HCT116 (cell line): ENCODE data around the gene ELOB. TPM values are rescaled to one million over a fixed set of nuclear protein-coding genes. Genes with fewer than 3 reads are reported as not detected.

ENCODE experiments used
- ATAC-seq: fragments of 200-7000 bp; cut with Tn5 transposase; 2 replicates; pipeline ENCODE4 v1.9.1; 2020; ENCODE audit warnings: mild to moderate bottlenecking, moderate library complexity
- BruUV-seq: library from RNA; stranded (reverse); fragments of 400-500 nt; replicated peaks from 2 replicates; lab custom pipeline; 2021; lab: Mats Ljungman, UMichigan
- CTCF ChIA-PET: fragments of 300-600 bp; sonication (Branson Sonifier 250); formaldehyde crosslinking; loops from one replicate; lab custom pipeline; 2021; ENCODE audit warnings: antibody characterized with exemption; lab: Charles Lee
- POLR2A ChIA-PET: fragments of 300-600, 350-600 bp; sonication (Branson Sonifier 250); formaldehyde crosslinking; loops from one replicate; lab custom pipeline; 2021; ENCODE audit warnings: antibody characterized with exemption; lab: Charles Lee
- RAD21 ChIA-PET, 2 experiments: fragments of 300-600 bp; sonication (Branson Sonifier 250); formaldehyde crosslinking; loops; one replicate each; lab custom pipeline; 2023; ENCODE audit warnings: low total read pairs in 2 of 2; ENCODE audit not compliant: uncharacterized antibody in 2 of 2, unreplicated experiment in 2 of 2, low non-redundant PET in 1 of 2; lab: Charles Lee
- DNase-seq: peaks from one replicate; pipeline ENCODE4 v3.0.0-alpha.2; 2010; ENCODE audit warnings: low read depth, low spot score
- H2AFZ ChIP-seq: fragments of 200-600 bp; shearing (Covaris generic), sonication (generic); 2 replicates; pipeline ENCODE4 v1.6.1; 2017; ENCODE audit warnings: low read depth, mixed run types, mixed read lengths, antibody characterized with exemption, low read length; ENCODE audit not compliant: poor library complexity, severe bottlenecking
- H3K27ac ChIP-seq: 2 replicates; pipeline ENCODE4 v1.5.1; 2012; ENCODE audit warnings: low read depth, low read length
- H3K27me3 ChIP-seq: fragments of 200-600 bp; sonication (generic); 2 replicates; pipeline ENCODE4 v1.6.1; 2016; ENCODE audit warnings: mixed run types, low read length, mixed read lengths; ENCODE audit not compliant: insufficient read depth
- H3K36me3 ChIP-seq, 2 experiments: fragments of 200-500 bp in 1 of 2; fragments of 200-600 bp in 1 of 2; sonication (Bioruptor generic) in 1 of 2; sonication (generic) in 1 of 2; 2 replicates each; pipeline versions ENCODE4 v1.5.1 to v1.6.1; 2014 to 2016; ENCODE audit warnings: low read length in 2 of 2, inconsistent platforms in 1 of 2, mixed read lengths in 1 of 2, mixed run types in 1 of 2; ENCODE audit not compliant: insufficient read depth in 2 of 2, control insufficient read depth in 1 of 2
- H3K4me1 ChIP-seq, 2 experiments: fragments of 200-600 bp in 1 of 2; sonication (generic) in 1 of 2; 2 replicates each; pipeline versions ENCODE4 v1.5.1 to v1.6.1; 2012 to 2017; ENCODE audit warnings: low read length in 2 of 2, inconsistent platforms in 1 of 2, mild to moderate bottlenecking in 1 of 2, mixed read lengths in 1 of 2, mixed run types in 1 of 2, moderate library complexity in 1 of 2; ENCODE audit not compliant: insufficient read depth in 2 of 2, control insufficient read depth in 1 of 2
- H3K4me2 ChIP-seq: fragments of 200-600 bp; sonication (generic); 2 replicates; pipeline ENCODE4 v1.6.1; 2017; ENCODE audit warnings: mixed run types, low read length, mixed read lengths
- H3K4me3 ChIP-seq, 2 experiments: fragments of 200-600 bp in 1 of 2; sonication (generic) in 1 of 2; replicated peaks in 1 of 2; 2 replicates each; pipeline ENCODE4 v1.5.1; 2011 to 2016; ENCODE audit warnings: low read length in 2 of 2, control low read depth in 1 of 2, low read depth in 1 of 2, mild to moderate bottlenecking in 1 of 2, mixed read lengths in 1 of 2, mixed run types in 1 of 2
- H3K79me2 ChIP-seq: fragments of 200-600 bp; sonication (generic); 2 replicates; pipeline ENCODE4 v1.6.1; 2017; ENCODE audit warnings: mild to moderate bottlenecking, mixed run types, low read length, moderate library complexity, mixed read lengths; ENCODE audit not compliant: insufficient read depth
- H3K9ac ChIP-seq: fragments of 200-600 bp; sonication (generic); 2 replicates; pipeline ENCODE4 v1.6.1; 2016; ENCODE audit warnings: low read length, mixed read lengths
- H3K9me2 ChIP-seq: fragments of 200-600 bp; sonication (generic), shearing (Covaris generic); 2 replicates; pipeline ENCODE4 v1.6.1; 2017; ENCODE audit warnings: mixed run types, mild to moderate bottlenecking, moderate library complexity; ENCODE audit not compliant: insufficient read depth
- H3K9me3 ChIP-seq, 2 experiments: fragments of 200-500 bp in 1 of 2; fragments of 200-600 bp in 1 of 2; sonication (Bioruptor generic) in 1 of 2; sonication (generic) in 1 of 2; 2 replicates each; pipeline ENCODE4 v1.6.1; 2014 to 2017; ENCODE audit warnings: low read length in 2 of 2, mixed read lengths in 2 of 2, inconsistent platforms in 1 of 2, low read depth in 1 of 2, mild to moderate bottlenecking in 1 of 2, mixed run types in 1 of 2, moderate library complexity in 1 of 2; ENCODE audit not compliant: control insufficient read depth in 1 of 2, insufficient read depth in 1 of 2
- H4K20me1 ChIP-seq: fragments of 200-600 bp; sonication (generic), shearing (Covaris generic); 2 replicates; pipeline ENCODE4 v1.6.1; 2017; ENCODE audit warnings: mixed run types, mild to moderate bottlenecking, moderate library complexity; ENCODE audit not compliant: insufficient read depth
- CBX3 ChIP-seq: IDR thresholded peaks from 2 replicates; pipeline ENCODE4 v1.6.1; 2012; ENCODE audit warnings: low read depth
- CEBPB ChIP-seq: IDR thresholded peaks from 2 replicates; pipeline ENCODE4 v1.6.1; 2012; ENCODE audit warnings: low read depth
- EGR1 ChIP-seq: IDR thresholded peaks from 2 replicates; pipeline ENCODE4 v1.6.1; 2012; ENCODE audit warnings: low read depth
- ELF1 ChIP-seq: IDR thresholded peaks from 2 replicates; pipeline ENCODE4 v1.6.1; 2012; ENCODE audit warnings: low read depth, borderline replicate concordance
- EZH2 ChIP-seq: fragments of 200-600 bp; sonication (generic); IDR thresholded peaks from 2 replicates; pipeline ENCODE4 v1.6.1; 2017; ENCODE audit warnings: antibody characterized with exemption, mixed run types
- EZH2phosphoT487 ChIP-seq: fragments of 200-600 bp; IDR thresholded peaks from 2 replicates; pipeline ENCODE4 v1.6.1; 2018; ENCODE audit warnings: antibody characterized with exemption, borderline replicate concordance
- FOSL1 ChIP-seq: IDR thresholded peaks from 2 replicates; pipeline ENCODE4 v1.6.1; 2012; ENCODE audit warnings: low read depth
- JUND ChIP-seq: IDR thresholded peaks from 2 replicates; pipeline ENCODE4 v1.6.1; 2012
- POLR2A ChIP-seq: IDR thresholded peaks from 2 replicates; pipeline ENCODE4 v1.7.0; 2011; ENCODE audit warnings: borderline replicate concordance; ENCODE audit not compliant: insufficient read depth, insufficient read length; ENCODE audit errors: extremely low read depth
- POLR2AphosphoS5 ChIP-seq: IDR thresholded peaks from 2 replicates; pipeline ENCODE4 v1.6.1; 2011; ENCODE audit warnings: mild to moderate bottlenecking, low read depth, low read length, moderate library complexity
- RAD21 ChIP-seq: IDR thresholded peaks from 2 replicates; pipeline ENCODE4 v1.6.1; 2012; ENCODE audit warnings: low read depth, mild to moderate bottlenecking
- SP1 ChIP-seq: IDR thresholded peaks from 2 replicates; pipeline ENCODE4 v1.6.1; 2012; ENCODE audit warnings: low read depth
- TCF7L2 ChIP-seq: IDR thresholded peaks from 2 replicates; pipeline ENCODE4 v1.7.0; 2011; ENCODE audit warnings: borderline replicate concordance, inconsistent platforms; ENCODE audit not compliant: insufficient read depth, insufficient read length; ENCODE audit errors: extremely low read depth
- YY1 ChIP-seq: IDR thresholded peaks from 2 replicates; pipeline ENCODE4 v1.6.1; 2011; ENCODE audit warnings: low read length, low read depth, moderate library complexity, mild to moderate bottlenecking; ENCODE audit not compliant: insufficient replicate concordance; ENCODE audit errors: extremely low read depth
- ZFX ChIP-seq: fragments of 450-650 bp; IDR thresholded peaks from 2 replicates; pipeline ENCODE4 v1.6.1; 2017
- intact Hi-C: fragments of 100-400 bp; cut with micrococcal nuclease; formaldehyde crosslinking; loops from 2 replicates; pipeline ENCODE4 v1.10.0; 2022
- total RNA-seq: library from RNA; stranded (reverse); gene quantifications from one replicate; pipeline ENCODE4 v1.2.1, GENCODE V29; 2021; ENCODE audit not compliant: unreplicated experiment
- TF ChIP-seq, protein P1 (sequence below): IDR thresholded peaks from 2 replicates; pipeline ENCODE4 v1.6.1; 2012
- TF ChIP-seq, protein P2 (sequence below): IDR thresholded peaks from 2 replicates; pipeline ENCODE4 v1.6.1; 2011; ENCODE audit warnings: mild to moderate bottlenecking, low read length, moderate library complexity; ENCODE audit not compliant: insufficient replicate concordance; ENCODE audit errors: extremely low read depth
- TF ChIP-seq, protein P3 (sequence below): IDR thresholded peaks from 2 replicates; pipeline ENCODE4 v1.6.1; 2012; ENCODE audit warnings: low read depth
- TF ChIP-seq, protein P4 (sequence below), 3 experiments: fragments of 200-600 bp in 1 of 3; sonication (generic) in 1 of 3; IDR thresholded peaks in 2 of 3; conservative IDR thresholded peaks in 1 of 3; 2 replicates each; pipeline ENCODE4 v1.5.1; 2012 to 2017; ENCODE audit warnings: low read depth in 2 of 3, low read length in 2 of 3, antibody characterized with exemption in 1 of 3, borderline replicate concordance in 1 of 3, control low read depth in 1 of 3, mild to moderate bottlenecking in 1 of 3, mixed read lengths in 1 of 3, mixed run types in 1 of 3, moderate library complexity in 1 of 3; ENCODE audit not compliant: insufficient read depth in 1 of 3
- TF ChIP-seq, protein P5 (sequence below): IDR thresholded peaks from 2 replicates; pipeline ENCODE4 v1.6.1; 2012

The ELOB gene
- total RNA-seq, 1 experiment from 2014 or later: 239 TPM

DNA sequence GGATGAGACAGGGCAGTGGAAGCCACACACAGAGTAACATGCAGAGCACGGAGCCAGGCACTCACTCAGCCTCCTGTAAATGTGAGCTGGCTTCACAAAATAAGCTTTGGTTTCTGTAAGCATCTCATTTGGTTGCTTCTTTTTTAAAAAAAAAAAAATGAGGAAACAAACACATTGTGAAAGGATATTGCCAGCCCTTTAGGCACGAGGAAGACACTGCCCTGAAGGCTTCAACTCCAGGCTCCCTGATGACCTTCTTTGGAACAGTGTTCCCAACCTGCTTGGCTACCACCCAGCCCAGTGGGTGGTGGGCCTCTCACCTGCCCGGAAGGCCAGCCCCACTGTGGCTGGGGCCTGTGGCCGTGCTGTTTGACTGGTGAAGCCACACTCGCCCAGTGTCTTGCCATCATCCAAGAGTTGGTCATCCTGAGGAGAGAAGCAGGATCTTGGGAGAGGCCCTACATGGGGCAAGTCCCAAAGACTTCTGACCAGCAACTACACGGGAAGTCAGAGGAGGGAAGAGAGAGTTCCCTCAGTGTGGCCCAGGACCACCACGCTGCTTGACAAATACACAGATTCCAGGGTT is 1.9 kb downstream of the ELOB start:
- no peak overlapping the region; a peak in 1 of 4 replicates for H3K4me3 ChIP-seq
- H4K20me1 ChIP-seq: no peaks in the 10 kb centered on the region; the same call in 1 of the 2 replicates
- no peaks in the 10 kb centered on the region for H3K9me2 ChIP-seq
- TF ChIP-seq POLR2AphosphoS5 (no peak), TCF7L2 (no peak), EZH2phosphoT487 (no peak), EGR1 (no peak), CEBPB (no peak), RAD21 (no peak), ZFX (no peak), SP1 (no peak), CBX3 (no peak), JUND (no peak), POLR2A (no peak), EZH2 (no peak), YY1 (no peak), ELF1 (no peak), FOSL1 (no peak)
- TF ChIP-seq, protein P1, sequence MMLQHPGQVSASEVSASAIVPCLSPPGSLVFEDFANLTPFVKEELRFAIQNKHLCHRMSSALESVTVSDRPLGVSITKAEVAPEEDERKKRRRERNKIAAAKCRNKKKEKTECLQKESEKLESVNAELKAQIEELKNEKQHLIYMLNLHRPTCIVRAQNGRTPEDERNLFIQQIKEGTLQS: no peak
- TF ChIP-seq, protein P2, sequence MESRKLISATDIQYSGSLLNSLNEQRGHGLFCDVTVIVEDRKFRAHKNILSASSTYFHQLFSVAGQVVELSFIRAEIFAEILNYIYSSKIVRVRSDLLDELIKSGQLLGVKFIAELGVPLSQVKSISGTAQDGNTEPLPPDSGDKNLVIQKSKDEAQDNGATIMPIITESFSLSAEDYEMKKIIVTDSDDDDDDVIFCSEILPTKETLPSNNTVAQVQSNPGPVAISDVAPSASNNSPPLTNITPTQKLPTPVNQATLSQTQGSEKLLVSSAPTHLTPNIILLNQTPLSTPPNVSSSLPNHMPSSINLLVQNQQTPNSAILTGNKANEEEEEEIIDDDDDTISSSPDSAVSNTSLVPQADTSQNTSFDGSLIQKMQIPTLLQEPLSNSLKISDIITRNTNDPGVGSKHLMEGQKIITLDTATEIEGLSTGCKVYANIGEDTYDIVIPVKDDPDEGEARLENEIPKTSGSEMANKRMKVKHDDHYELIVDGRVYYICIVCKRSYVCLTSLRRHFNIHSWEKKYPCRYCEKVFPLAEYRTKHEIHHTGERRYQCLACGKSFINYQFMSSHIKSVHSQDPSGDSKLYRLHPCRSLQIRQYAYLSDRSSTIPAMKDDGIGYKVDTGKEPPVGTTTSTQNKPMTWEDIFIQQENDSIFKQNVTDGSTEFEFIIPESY: no peak
- TF ChIP-seq, protein P3, sequence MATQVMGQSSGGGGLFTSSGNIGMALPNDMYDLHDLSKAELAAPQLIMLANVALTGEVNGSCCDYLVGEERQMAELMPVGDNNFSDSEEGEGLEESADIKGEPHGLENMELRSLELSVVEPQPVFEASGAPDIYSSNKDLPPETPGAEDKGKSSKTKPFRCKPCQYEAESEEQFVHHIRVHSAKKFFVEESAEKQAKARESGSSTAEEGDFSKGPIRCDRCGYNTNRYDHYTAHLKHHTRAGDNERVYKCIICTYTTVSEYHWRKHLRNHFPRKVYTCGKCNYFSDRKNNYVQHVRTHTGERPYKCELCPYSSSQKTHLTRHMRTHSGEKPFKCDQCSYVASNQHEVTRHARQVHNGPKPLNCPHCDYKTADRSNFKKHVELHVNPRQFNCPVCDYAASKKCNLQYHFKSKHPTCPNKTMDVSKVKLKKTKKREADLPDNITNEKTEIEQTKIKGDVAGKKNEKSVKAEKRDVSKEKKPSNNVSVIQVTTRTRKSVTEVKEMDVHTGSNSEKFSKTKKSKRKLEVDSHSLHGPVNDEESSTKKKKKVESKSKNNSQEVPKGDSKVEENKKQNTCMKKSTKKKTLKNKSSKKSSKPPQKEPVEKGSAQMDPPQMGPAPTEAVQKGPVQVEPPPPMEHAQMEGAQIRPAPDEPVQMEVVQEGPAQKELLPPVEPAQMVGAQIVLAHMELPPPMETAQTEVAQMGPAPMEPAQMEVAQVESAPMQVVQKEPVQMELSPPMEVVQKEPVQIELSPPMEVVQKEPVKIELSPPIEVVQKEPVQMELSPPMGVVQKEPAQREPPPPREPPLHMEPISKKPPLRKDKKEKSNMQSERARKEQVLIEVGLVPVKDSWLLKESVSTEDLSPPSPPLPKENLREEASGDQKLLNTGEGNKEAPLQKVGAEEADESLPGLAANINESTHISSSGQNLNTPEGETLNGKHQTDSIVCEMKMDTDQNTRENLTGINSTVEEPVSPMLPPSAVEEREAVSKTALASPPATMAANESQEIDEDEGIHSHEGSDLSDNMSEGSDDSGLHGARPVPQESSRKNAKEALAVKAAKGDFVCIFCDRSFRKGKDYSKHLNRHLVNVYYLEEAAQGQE: no peak
- TF ChIP-seq, protein P4, sequence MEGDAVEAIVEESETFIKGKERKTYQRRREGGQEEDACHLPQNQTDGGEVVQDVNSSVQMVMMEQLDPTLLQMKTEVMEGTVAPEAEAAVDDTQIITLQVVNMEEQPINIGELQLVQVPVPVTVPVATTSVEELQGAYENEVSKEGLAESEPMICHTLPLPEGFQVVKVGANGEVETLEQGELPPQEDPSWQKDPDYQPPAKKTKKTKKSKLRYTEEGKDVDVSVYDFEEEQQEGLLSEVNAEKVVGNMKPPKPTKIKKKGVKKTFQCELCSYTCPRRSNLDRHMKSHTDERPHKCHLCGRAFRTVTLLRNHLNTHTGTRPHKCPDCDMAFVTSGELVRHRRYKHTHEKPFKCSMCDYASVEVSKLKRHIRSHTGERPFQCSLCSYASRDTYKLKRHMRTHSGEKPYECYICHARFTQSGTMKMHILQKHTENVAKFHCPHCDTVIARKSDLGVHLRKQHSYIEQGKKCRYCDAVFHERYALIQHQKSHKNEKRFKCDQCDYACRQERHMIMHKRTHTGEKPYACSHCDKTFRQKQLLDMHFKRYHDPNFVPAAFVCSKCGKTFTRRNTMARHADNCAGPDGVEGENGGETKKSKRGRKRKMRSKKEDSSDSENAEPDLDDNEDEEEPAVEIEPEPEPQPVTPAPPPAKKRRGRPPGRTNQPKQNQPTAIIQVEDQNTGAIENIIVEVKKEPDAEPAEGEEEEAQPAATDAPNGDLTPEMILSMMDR (IDR thresholded peaks at IDR 0.05 in 2 of 3, conservative IDR thresholded peaks at IDR 0.05 in 1 of 3; ENCODE audit: borderline replicate concordance in 1 of 3, insufficient read depth in 1 of 3, low read depth in 2 of 3, low read length in 2 of 3): no peak
- TF ChIP-seq, protein P5, sequence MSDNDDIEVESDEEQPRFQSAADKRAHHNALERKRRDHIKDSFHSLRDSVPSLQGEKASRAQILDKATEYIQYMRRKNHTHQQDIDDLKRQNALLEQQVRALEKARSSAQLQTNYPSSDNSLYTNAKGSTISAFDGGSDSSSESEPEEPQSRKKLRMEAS: no peak
- TF ChIP-seq, all 23 proteins: peak for 0
- Histone ChIP-seq H2AFZ (no peak overlapping the region), H3K4me2 (peak overlapping the region; percentile 78), H3K79me2 (peaks cover 66% of the 10 kb centered on the region), H3K36me3 (peaks cover 15 to 36% of the 10 kb centered on the region in 2 experiments), H3K27ac (no peak overlapping the region), H3K4me1 (peaks cover 11 to 37% of the 10 kb centered on the region in 2 experiments), H3K9ac (peak overlapping the region; percentile 91; the same call in 1 of the 2 replicates), H3K9me3 (no peaks in the 10 kb centered on the region), H3K27me3 (no peaks in the 10 kb centered on the region)
- DNase-seq (no peak), ATAC-seq (no peak)
- intact Hi-C loops: no loop called here
- POLR2A ChIA-PET: interaction anchor here (1.0 kb wide), 1 partner anchor 11 kb away, joined by 3 read pairs; no protein-coding TSS in a partner anchor
- BruUV-seq: no TSS peak
- CTCF ChIA-PET: no interaction called here
- RAD21 ChIA-PET: no interaction called here
